HG03196 (cell line): ENCODE measurements around the gene LPP.

Source experiments
- ATAC-seq: cut with Tn5 transposase; IDR thresholded peaks from one replicate; pipeline ENCODE4 v1.9.1; 2021; ENCODE audit not compliant: unreplicated experiment

LPP gene

DNA sequence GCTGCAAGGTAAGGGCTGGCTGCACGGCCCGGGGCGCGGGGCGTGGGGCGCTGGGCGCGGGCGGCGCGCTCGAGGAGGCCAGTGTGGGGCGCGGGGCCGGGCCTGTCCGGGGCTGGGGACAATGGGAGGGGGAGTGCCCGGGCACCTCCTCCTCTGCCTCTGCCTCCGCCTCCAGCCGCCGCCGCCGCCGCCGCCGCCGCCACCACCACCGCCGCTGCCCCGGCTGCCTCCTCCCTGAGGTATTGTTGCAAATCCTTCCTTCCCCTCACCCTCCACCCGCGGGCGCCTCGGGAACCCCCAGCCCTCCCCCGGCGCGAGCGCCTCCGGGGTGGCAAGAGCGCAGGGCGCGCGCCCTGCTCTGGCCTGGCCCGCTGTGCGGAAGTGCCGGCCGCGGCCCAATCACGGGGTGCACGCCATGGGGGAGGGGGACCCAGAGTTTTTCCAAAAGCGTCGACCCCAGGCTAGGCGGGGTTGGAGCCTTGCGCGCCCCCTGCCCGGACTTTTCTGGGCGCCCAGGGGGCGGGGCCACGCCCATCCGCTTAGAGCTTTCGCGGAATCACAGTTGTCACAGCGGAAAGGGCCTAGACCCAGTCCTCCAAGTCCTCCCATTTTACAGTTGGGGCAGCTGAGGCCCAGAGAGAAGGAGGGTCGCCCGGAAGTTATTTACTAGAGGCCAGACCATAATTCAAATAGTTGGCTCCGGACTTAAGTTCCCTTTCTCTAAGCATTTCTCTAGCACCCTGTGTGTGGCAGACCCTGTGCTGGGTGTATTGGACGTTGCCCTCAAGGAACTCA lies at the start of gene LPP:
Gene LPP (plus strand): TSS at position 144 of the 795 bp plus-strand sequence. CDS start 251,964 bp downstream, outside the sequence.
- ATAC-seq = peak; percentile 71

DNA sequence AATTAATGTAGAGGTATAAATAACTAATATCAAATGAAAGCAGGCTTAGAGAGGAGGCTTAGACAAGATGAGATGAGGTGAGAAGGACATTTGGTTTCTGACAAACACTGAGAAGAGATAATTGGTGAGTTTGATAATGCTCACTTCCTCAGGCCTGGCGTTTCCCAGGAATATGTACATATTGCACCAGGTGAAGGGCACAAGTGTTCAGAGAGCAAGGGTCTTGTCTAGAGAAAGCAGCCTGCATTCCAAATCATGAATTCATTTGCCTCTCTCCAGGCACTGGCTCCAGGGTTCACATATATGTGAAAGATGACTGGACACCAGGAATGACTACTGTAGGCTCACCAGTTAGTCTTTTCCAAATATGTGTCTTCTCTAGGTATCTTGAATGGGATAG lies 48.0 kb upstream of the LPP start:
- ATAC-seq = no peak

GRCh38 chr3:188106454-188106853 lies 47.5 kb upstream of the LPP start:
- ATAC-seq = no peak

- no peak for ATAC-seq
These were observed 46.8 kb upstream of the LPP start for GRCh38 chr3:188106887-188107830.

DNA sequence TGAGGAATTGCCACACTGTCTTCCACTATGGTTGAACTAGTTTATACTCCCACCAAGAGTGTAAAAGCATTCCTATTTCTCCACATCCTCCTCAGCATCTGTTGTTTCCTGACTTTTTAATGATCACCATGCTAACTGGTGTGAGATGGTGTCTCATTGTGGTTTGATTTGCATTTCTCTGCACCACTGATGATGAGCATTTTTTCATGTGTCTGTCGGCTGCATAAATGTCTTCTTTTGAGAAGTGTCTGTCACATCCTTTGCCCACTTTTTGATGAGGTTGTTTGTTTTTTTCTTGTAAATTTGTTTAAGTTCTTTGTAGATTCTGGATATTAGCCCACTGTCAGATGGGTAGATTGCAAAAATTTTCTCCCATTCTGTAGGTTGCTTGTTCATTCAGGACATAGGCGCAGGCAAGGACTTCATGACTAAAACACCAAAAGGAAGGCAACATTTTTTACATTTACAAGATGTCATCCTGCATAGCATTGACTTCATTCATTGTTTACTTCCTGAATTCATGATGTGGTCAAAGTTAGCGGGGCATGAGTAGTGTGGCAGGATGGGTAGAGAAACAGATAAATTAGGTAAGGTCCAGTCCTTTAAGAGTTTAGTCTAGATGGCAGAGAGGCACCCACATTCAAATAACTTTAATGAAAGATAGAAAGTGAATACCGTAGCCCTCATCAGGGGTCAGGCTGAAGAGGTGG lies 45.1 kb upstream of the LPP start:
- no peak for ATAC-seq

- ATAC-seq = no peak
These were observed 42.9 kb upstream of the LPP start for GRCh38 chr3:188111002-188111584.

- ATAC-seq = no peak
These were observed 40.2 kb upstream of the LPP start for GRCh38 chr3:188113756-188114155.

DNA sequence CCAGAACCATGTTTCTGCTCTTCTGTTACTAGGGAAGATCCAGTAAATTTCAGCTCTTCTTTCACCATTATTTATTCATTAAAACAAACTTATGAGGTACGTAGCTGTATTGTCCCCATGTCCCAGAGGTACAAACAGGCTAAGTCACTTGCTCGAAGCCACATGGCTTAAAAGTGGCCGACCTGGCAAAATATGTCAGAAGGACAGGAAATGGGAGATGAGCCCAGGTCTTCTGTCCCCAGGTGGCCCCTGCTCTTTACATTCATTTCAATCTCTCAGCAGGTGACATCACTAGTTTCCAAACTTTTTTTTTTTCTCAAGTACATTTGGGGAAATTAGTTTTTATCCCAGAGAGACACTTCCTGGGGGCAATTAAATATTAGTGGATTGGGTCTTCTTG lies 34.1 kb upstream of the LPP start:
- no peak for ATAC-seq

DNA sequence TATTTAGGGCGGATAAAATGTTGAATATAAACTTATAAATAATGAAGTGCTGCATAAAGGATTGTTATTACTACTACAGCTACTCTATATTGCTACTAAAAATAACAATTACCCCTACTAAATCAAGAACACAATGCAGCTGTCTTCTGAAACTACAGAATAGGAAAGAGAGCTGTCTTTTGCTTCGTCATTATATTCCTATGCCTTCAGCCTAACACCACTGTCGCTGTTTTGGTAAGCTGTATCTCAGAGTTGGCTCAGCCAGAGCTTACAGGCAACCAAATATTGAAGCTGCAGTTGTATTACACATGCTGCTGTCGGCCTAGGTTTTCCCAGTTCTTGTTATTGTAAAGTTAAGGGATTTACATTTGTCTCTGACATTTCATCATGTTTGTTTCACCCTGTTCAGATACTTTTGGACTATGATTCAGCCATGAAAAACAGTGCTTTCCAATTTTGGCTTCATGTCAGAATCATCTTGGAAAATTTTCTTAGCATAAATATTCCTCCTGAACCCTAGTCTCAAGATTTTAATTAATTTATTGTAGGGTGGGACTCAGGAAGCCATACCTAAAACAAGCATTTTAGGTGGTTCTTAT lies 31.3 kb upstream of the LPP start:
- ATAC-seq = no peak

GRCh38 chr3:188123170-188123905 lies 30.6 kb upstream of the LPP start:
- no peak for ATAC-seq

GRCh38 chr3:188124184-188124583 lies 29.8 kb upstream of the LPP start:
- ATAC-seq = no peak

- ATAC-seq = no peak
These were observed 28.9 kb upstream of the LPP start for GRCh38 chr3:188125076-188125475.

- no peak for ATAC-seq
These were observed 27.7 kb upstream of the LPP start for GRCh38 chr3:188126276-188126675.

GRCh38 chr3:188126934-188127333 lies 27.0 kb upstream of the LPP start:
- no peak for ATAC-seq

DNA sequence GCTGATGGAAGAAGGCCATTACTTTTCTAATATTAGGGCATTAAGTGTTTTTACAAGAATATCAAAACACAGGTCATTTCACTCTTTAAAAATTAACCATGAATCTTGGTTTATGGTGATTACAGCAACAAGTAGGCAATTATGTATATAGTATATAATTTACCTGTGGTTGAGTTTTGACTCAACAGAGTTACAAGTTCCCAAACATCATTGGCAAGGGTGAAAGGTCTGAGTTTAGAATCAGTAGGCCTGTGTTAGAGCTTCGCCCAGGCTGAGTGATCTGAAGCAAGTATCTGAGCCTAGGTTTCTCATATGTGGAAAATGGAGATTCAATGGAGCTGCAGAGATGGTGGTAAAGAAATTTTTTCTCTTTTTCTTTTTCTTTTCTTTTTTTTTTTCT lies 25.1 kb upstream of the LPP start:
- ATAC-seq = no peak

DNA sequence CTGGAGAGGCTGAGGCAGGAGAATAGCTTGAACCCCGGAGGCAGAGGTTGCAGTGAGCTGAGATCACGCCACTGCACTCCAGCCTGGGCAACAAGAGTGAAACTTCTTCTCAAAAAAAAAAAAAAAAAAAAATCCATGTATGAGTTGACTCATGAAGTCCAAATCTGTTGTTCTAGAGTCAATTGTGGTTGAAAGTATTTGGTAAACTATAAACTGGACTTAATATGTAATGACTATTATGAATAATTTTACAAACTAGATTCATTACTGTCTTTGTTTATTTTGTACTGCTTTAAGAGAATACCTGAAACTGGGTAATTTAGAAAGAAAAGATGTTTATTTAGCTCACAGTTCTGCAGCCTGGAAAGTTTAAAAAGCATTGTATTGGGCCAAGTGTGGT lies 22.9 kb upstream of the LPP start:
- ATAC-seq = peak; percentile 62

- no peak for ATAC-seq
These were observed 20.7 kb upstream of the LPP start for GRCh38 chr3:188133219-188133618.

GRCh38 chr3:188133646-188134045 lies 20.3 kb upstream of the LPP start:
- no peak for ATAC-seq

- ATAC-seq = no peak
These were observed 19.9 kb upstream of the LPP start for GRCh38 chr3:188134079-188134478.

DNA sequence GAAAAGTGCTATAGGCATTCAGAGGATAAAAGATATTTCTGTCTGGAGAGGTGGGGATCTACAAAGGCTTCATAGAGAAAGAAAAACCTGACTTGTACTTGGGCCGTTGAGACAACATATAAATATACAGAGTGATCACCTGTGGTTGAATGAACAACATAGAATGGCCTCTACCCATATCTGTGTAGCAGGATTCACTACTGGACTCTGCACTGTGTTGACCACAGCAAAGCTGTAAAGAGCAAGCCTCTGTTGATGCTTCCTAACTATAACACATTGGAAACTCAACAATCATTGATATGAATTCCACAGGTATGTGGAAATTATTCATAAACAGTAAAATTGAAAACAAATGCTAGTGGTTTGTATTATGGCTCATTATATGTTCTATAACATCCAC lies 19.1 kb upstream of the LPP start:
- no peak for ATAC-seq
